ENCODE measurements around the gene RWDD1. TPM values are rescaled to one million over a fixed set of nuclear protein-coding genes. Genes with fewer than 3 reads are reported as not detected.

The RWDD1 gene
- polyA plus RNA-seq, 1 of the 3 experiments (the other 2 are of a cell fraction), result 17.7 TPM

GRCh38 chr6:116580198-116580597 is 8.9 kb downstream of the RWDD1 start:
- H3K36me3 ChIP-seq (replicated peaks in 1 of 2; ENCODE audit: control insufficient read depth in 1 of 2, insufficient read depth in 2 of 2, low read length in 1 of 2), result peaks cover 60 to 69% of the 10 kb centered on the region in 2 experiments
- peaks cover 0 to 6% of the 10 kb centered on the region in 2 experiments; a peak in 2 of 4 replicates for H3K4me1 ChIP-seq (ENCODE audit: control insufficient read depth in 1 of 2, insufficient read depth in 2 of 2, low read depth in 1 of 2, low read length in 1 of 2)
- CTCF ChIA-PET, result interaction anchor here (1.0 to 1.6 kb wide), 3 partner anchors 15 to 364 kb away, joined by 3 to 8 read pairs (median 3); no protein-coding TSS in a partner anchor
- TF ChIP-seq TCF12 (IDR thresholded peaks at IDR 0.05), result no peak
- TF ChIP-seq ZBTB33 (IDR thresholded peaks at IDR 0.05; ENCODE audit: borderline replicate concordance, low read depth), result no peak
- no peak for TF ChIP-seq RCOR1 (IDR thresholded peaks at IDR 0.05; ENCODE audit: low read length)
- no peak for TF ChIP-seq GATA2 (CRISPR knock-in tag; IDR thresholded peaks at IDR 0.05)
- TF ChIP-seq SIN3A (IDR thresholded peaks at IDR 0.05; ENCODE audit: borderline replicate concordance, low read depth, low read length), result no peak
- no peak for TF ChIP-seq RFX5 (IDR thresholded peaks at IDR 0.05; ENCODE audit: low read length)
- no peak for TF ChIP-seq TAF1 (IDR thresholded peaks at IDR 0.05; ENCODE audit: borderline replicate concordance, low read depth, low read length)
- TF ChIP-seq FOXJ3 (CRISPR knock-in tag; IDR thresholded peaks at IDR 0.05), result no peak
- no peak for TF ChIP-seq POLR2AphosphoS5 (IDR thresholded peaks at IDR 0.05; ENCODE audit: low read depth, low read length)
- no peak for TF ChIP-seq SMC3 (IDR thresholded peaks at IDR 0.05; ENCODE audit: low read depth, low read length)
- TF ChIP-seq EP300 (IDR thresholded peaks at IDR 0.05; ENCODE audit: borderline replicate concordance in 1 of 2, low read depth in 1 of 2, low read length in 1 of 2), result no peak
- TF ChIP-seq USF2 (IDR thresholded peaks at IDR 0.05; ENCODE audit: borderline replicate concordance, low read depth, low read length), result no peak
- no peak for TF ChIP-seq YY1 (IDR thresholded peaks at IDR 0.05; ENCODE audit: low read depth)
- H3F3A ChIP-seq (replicated peaks; ENCODE audit: insufficient read depth), result peaks cover 12% of the 10 kb centered on the region
- H3K4me2 ChIP-seq, result no peak overlapping the region
- peaks cover 51% of the 10 kb centered on the region for H3K79me2 ChIP-seq (ENCODE audit: insufficient read depth)
- peak overlapping the region in 1 of 2 experiments; percentile 69; a peak in 3 of 4 replicates for H3K27ac ChIP-seq (ENCODE audit: low read depth in 2 of 2, low read length in 1 of 2)
- no peaks in the 10 kb centered on the region for H3K9me3 ChIP-seq
- H2AFZ ChIP-seq (ENCODE audit: low read depth), result no peak overlapping the region; the same call in 1 of the 2 replicates
- H3K27me3 ChIP-seq (ENCODE audit: insufficient read depth), result no peaks in the 10 kb centered on the region
- POLR2A ChIA-PET, result no interaction called here
- no peak overlapping the region for H3K4me3 ChIP-seq (ENCODE audit: low read depth in 2 of 2, low read length in 1 of 2)
- H4K20me1 ChIP-seq (ENCODE audit: insufficient read depth), result no peaks in the 10 kb centered on the region
- H3K9ac ChIP-seq, result no peak overlapping the region
- H3K9me2 ChIP-seq, result no peaks in the 10 kb centered on the region
- 52% methylated on average over 2 of the region's 2 CpGs for WGBS (ENCODE audit: low lambda C conversion rate)
- no peak for DNase-seq

GRCh38 chr6:116586276-116586675 is 15.0 kb downstream of the RWDD1 start:
- no peak for DNase-seq
- H3K4me2 ChIP-seq, result no peak overlapping the region
- CTCF ChIA-PET, result no interaction called here
- no peaks in the 10 kb centered on the region for H4K20me1 ChIP-seq (ENCODE audit: insufficient read depth)
- peaks cover 13% of the 10 kb centered on the region; the same call in 1 of the 2 replicates for H3K79me2 ChIP-seq (ENCODE audit: insufficient read depth)
- no peaks in the 10 kb centered on the region for H3K27me3 ChIP-seq (ENCODE audit: insufficient read depth)
- peaks cover 3% of the 10 kb centered on the region for H3F3A ChIP-seq (replicated peaks; ENCODE audit: insufficient read depth)
- POLR2A ChIA-PET, result no interaction called here
- H3K9ac ChIP-seq, result no peak overlapping the region
- H3K9me3 ChIP-seq, result no peaks in the 10 kb centered on the region
- H3K4me3 ChIP-seq (ENCODE audit: low read depth in 2 of 2, low read length in 1 of 2), result no peak overlapping the region
- H3K27ac ChIP-seq (ENCODE audit: low read depth in 2 of 2, low read length in 1 of 2), result no peak overlapping the region
- H3K36me3 ChIP-seq (replicated peaks in 1 of 2; ENCODE audit: control insufficient read depth in 1 of 2, insufficient read depth in 2 of 2, low read length in 1 of 2), result peaks cover 75 to 86% of the 10 kb centered on the region in 2 experiments
- no peak overlapping the region for H2AFZ ChIP-seq (ENCODE audit: low read depth)
- no peaks in the 10 kb centered on the region for H3K9me2 ChIP-seq
- no peaks in the 10 kb centered on the region for H3K4me1 ChIP-seq (ENCODE audit: control insufficient read depth in 1 of 2, insufficient read depth in 2 of 2, low read depth in 1 of 2, low read length in 1 of 2)
- TF ChIP-seq SMC3 (IDR thresholded peaks at IDR 0.05; ENCODE audit: low read depth, low read length), result no peak
- no peak for TF ChIP-seq GATA2 (CRISPR knock-in tag; IDR thresholded peaks at IDR 0.05)
- no peak for TF ChIP-seq CHD2 (IDR thresholded peaks at IDR 0.05; ENCODE audit: low read length, partially characterized antibody)
- no peak for TF ChIP-seq EZH2phosphoT487 (IDR thresholded peaks at IDR 0.05; ENCODE audit: borderline replicate concordance, low read depth)
- no peak for TF ChIP-seq IRF3 (IDR thresholded peaks at IDR 0.05; ENCODE audit: low read depth, low read length)
- TF ChIP-seq PBX3 (IDR thresholded peaks at IDR 0.05), result no peak
- TF ChIP-seq REST (IDR thresholded peaks at IDR 0.05; ENCODE audit: low read depth, low read length), result no peak
- no peak for TF ChIP-seq TCF12 (IDR thresholded peaks at IDR 0.05)
- no peak for TF ChIP-seq FOXJ3 (CRISPR knock-in tag; IDR thresholded peaks at IDR 0.05)
- no peak for TF ChIP-seq RFX5 (IDR thresholded peaks at IDR 0.05; ENCODE audit: low read length)
- TF ChIP-seq JUND (IDR thresholded peaks at IDR 0.05), result no peak
